ENCODE data around the gene PEX10.

The PEX10 gene

GRCh38 chr1:2374252-2375155, 37.9 kb downstream of the PEX10 start:
- no peak for TF ChIP-seq CTCF (conservative IDR thresholded peaks at IDR 0.05; ENCODE audit: low read depth)
- ChIA-PET POLR2A (ENCODE audit: low non-redundant PET) (no interaction called here), CTCF (no interaction called here)
- no peak for DNase-seq (ENCODE audit: low spot score)
- H3K27ac ChIP-seq = no peak overlapping the region

GRCh38 chr1:2373551-2374251, 38.7 kb downstream of the PEX10 start:
- H3K27ac ChIP-seq = peak overlapping the region; percentile 36; the same call in 1 of the 2 replicates
- no peak for TF ChIP-seq CTCF (conservative IDR thresholded peaks at IDR 0.05; ENCODE audit: low read depth)
- DNase-seq (ENCODE audit: low spot score) = no peak
- ChIA-PET POLR2A (ENCODE audit: low non-redundant PET) (no interaction called here), CTCF (no interaction called here)

- peak; percentile 52 for DNase-seq (ENCODE audit: low spot score)
- ChIA-PET CTCF (interaction anchor here (0.5 kb wide), 1 partner anchor 1068 kb away, joined by 4 read pairs; no protein-coding TSS in a partner anchor), POLR2A (ENCODE audit: low non-redundant PET) (no interaction called here)
- peak overlapping the region; percentile 36 for H3K27ac ChIP-seq
- no peak for TF ChIP-seq CTCF (conservative IDR thresholded peaks at IDR 0.05; ENCODE audit: low read depth)
Measured at GRCh38 chr1:2372551-2373490, 39.5 kb downstream of the PEX10 start.

GRCh38 chr1:2368053-2368744, 44.2 kb downstream of the PEX10 start:
- CTCF ChIA-PET = no interaction called here
- no peak for TF ChIP-seq CTCF (conservative IDR thresholded peaks at IDR 0.05; ENCODE audit: low read depth)
- no peak overlapping the region for H3K27ac ChIP-seq
- POLR2A ChIA-PET (ENCODE audit: low non-redundant PET) = no interaction called here
- DNase-seq (ENCODE audit: low spot score) = no peak

GRCh38 chr1:2363847-2364513, 48.4 kb downstream of the PEX10 start:
- H3K27ac ChIP-seq = no peak overlapping the region
- DNase-seq (ENCODE audit: low spot score) = no peak
- CTCF ChIA-PET = no interaction called here
- TF ChIP-seq CTCF (conservative IDR thresholded peaks at IDR 0.05; ENCODE audit: low read depth) = no peak
- POLR2A ChIA-PET (ENCODE audit: low non-redundant PET) = no interaction called here
